ENCODE data around the gene DRC7.

GRCh38 chr16:57760357-57761160, 66.0 kb downstream of the DRC7 start:
- no peak; the same call in 1 of the 2 replicates for TF ChIP-seq POLR2AphosphoS5 (IDR thresholded peaks at IDR 0.05; ENCODE audit: borderline replicate concordance, low read depth, low read length)
- TF ChIP-seq EZH2 (IDR thresholded peaks at IDR 0.05) = no peak
- TF ChIP-seq FOXP2 (optimal IDR thresholded peaks at IDR 0.05; ENCODE audit: control extremely low read depth, extremely low read length, insufficient read depth) = no peak
